GM21381 (cell line): ENCODE measurements around the gene VARS1.

ENCODE experiments used
- ATAC-seq: cut with Tn5 transposase; IDR thresholded peaks from one replicate; pipeline ENCODE4 v1.9.1; 2021; ENCODE audit warnings: mild to moderate bottlenecking, moderate library complexity; ENCODE audit not compliant: unreplicated experiment

Gene VARS1

DNA sequence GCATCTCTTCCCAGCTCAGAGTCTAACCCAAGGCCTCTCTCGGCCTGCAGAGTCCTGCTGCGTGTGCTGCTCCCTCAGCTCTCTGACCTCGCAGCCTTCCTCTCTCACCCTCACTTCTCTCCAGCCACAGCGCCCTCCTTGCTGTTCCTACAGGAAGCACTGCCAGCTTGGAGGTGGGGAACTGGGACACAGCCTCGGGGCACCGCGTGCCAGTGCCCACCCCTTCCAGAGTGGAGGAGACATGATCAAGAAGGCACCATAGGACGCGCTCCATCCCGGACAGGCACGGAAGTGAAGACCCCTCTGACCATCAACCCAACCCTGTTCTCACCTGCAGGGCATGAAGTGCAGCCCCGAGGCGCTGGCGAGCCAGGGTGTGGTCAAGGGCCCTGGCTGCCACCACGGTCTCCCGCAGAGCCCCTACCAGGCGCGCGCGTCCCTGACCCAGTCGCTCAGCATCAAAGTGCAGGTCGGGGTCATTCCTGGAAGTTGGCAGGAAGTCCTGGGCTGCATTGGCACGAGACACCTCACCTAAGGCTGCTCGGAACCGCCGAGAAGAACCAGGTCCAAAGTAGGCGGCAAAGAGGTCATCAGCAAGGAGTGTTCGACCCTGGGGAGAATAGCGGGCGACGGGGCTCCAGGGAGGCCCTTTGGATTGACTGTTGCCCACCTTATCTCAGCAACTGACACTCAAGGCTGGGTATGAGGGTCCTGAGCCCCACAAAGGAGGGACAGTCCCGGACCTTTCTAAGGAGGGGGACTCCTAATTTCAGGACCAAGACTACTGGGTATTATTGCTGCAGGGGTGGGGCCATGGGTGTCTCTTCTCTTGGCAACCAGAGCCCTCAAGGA, 19.7 kb downstream of the VARS1 start:
- no peak for ATAC-seq

DNA sequence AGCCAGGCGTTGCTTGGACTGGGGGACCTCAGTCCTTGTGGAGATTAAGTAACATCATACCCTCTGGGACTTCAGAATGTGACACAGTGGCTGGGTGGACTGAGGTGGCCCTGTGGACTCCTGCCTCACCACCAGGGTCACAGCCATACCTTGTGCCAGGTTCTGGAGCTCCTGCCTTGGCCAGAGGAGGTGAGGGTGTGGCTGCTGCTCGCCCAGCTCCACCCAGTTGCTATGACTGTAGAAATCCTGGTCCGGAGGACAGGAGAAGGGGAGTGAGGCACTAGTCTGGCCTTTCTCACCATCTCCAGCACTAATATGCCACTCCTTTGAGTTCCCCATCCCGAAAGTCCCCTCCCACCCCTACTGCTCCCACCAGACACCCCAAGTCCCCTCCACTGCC, 20.4 kb downstream of the VARS1 start:
- ATAC-seq: no peak

GRCh38 chr6:31771992-31772358, 23.6 kb downstream of the VARS1 start:
- no peak for ATAC-seq

DNA sequence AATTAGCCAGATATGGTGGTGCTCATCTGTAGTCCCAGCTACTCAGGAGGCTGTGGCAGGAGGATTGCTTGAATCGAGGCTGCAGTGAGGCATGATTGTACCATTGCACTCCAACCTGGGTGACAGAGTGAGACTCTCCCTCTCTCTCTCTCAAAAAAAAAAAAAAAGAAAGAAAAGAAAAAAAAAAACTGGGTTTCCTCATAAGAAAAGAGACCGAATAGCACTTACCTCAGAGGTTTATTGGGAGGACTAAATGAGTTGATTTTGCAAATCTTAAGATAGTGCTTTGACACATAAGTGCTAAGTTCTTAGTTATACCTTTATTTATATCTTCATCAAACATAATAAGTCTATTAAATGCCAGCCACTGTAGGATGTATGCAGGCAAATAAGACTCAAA, 24.7 kb downstream of the VARS1 start:
- no peak for ATAC-seq

DNA sequence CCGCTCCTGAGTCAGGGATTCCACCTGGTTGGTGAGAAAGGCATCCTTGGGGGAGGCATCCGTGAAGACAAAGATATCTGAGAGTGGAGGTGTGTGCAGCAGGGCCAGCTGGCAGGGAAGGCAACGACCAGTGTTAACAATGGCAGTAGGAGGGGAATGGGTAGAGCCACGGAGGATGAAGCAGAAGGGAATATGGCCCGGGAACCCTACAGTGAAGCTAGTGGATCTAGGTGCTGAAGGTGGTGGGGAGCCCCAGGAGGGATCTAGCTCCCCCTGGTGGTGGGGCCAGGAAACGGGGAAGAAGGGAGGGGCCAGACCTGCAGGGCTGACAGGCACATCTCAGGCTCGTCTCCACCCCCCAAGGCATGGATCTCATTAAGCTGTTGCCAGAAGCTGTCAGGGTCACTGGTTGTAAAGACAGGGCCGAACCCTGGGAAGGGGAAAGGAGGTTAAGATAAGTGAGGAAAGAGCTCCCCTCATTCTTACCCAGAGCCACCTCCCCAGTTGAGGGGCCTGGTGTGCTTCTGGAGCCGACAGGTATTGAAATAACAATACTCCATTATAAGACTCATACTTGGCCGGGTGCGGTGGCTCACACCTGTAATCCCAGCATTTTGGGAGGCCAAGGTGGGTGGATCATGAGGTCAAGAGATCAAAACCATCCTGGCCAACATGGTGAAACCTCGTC, 25.7 kb downstream of the VARS1 start:
- ATAC-seq: no peak

DNA sequence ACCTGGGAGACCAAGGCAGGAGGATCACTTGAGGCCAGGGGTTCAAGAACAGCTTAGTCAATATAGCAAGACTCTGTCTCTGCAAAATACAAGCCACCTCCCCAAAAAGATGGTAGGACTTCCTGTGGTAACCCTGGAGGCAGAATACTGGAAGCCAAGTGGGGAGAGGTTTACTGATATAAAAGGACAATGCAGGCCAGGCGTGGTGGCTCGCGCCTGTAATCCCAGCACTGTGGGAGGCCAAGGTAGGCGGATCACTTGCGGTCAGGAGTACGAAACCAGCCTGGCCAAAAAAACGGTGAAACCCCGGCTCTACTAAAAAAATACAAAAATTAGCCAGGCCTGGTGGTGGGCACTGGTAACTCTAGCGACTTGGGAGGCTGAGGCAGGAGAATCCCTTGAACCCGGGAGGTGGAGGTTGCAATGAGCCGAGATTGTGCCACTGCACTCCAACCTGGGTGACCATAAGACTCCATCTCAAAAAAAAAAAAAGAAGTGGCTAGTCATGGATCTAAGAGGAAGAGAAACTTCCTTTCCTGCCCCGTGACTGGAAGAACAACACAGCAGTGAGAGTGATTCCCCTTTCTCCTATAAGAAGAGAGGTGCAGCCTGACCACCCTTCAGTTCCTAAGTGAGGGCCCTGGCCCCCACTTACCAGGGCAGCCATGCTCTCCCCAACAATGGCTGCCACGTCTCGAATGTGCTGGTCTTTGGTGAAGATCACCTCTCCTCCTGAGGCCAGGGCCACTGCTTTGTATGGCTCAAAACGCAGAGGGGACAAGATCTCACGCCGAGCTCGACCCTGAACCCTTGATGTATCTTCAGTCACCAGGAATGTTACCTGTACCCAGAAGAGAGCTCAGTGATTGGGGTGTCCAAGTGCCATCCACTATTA, 26.9 kb downstream of the VARS1 start:
- ATAC-seq: no peak

DNA sequence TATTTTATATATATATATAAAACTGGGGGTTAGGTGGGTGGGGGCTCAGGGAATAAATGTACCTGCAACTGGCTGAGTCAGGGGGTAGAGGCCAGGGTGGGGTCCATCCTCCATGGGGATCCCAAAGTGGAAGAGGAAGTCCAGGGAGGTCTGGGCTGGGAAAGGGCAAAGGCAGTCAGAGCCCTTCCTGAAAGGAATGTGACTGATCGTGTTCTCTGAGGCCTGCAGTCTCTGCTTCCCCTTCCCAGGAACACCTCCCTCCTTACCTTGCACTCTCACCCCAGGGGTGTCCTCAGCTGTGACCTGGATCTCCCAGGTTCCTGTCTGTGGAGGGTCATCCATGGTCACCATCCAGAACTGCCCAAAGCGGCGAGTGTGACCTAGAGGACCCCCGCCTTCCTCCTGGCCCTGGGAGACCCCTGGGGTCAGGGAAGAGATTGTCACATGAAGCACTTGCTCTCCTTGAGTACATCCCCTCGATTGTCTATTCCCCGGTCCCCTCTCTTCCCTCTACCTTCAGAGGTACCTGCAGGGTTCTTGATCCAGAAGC, 28.4 kb downstream of the VARS1 start:
- no peak for ATAC-seq

DNA sequence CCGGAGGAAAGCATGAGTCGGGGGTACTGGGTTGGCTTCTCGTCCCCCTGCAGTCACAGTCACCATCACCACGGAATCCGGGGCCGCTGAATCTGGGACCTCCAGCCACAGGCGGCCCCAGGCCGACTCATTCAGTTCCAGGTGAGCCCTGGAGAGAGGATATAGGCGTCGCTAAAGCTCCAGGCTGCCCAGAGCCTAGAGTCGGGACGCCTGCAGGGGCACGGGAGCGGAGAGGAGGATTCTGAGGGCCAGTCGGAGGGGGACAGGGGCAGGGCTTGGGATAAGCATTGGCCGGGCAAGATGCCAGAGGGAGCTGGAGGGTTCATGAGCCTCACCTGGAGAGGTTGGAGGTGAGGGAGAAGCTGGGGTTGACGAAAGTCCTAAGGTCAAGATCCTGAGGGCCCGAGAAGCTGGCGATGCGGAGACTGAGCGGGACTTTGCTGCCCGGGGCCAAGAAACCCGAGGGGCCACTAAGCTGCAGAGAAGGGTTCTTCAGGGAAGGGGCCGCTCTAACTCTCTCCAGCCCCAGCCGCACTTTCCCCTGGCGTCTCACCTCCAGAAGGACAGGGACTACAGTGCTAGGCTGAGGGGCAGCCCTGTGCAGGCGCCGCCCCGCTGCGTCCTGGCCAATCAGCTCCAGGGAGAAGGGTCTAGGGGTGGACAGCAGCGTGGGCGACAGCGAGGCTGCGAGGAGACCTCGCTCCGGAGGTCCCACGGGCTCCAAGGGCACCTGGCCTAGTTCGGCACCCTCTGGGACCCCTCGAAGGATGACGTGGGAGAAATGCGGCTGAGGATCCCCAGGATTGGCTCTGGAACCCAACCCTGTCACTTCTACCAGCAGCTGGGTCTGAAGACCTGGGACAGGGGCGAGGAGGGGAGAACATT, 29.4 kb downstream of the VARS1 start:
- no peak for ATAC-seq

DNA sequence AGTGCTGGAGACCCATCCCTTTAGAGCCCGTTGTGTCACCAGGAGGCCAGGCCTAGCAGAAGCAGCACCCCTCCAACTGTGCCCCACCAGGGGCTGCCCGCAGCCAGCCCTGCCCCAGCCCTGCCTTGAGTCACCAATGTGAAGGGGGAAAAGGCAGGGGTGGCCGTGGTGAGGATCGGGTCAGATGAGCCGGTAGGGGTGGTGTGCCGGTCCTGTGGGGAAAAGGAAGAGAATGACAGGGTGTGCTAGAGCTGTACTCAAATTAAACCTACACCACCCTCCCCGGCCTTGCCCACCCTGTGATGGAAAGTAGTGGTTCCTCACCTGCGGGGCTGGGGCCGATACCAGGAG, 30.0 kb downstream of the VARS1 start:
- no peak for ATAC-seq

DNA sequence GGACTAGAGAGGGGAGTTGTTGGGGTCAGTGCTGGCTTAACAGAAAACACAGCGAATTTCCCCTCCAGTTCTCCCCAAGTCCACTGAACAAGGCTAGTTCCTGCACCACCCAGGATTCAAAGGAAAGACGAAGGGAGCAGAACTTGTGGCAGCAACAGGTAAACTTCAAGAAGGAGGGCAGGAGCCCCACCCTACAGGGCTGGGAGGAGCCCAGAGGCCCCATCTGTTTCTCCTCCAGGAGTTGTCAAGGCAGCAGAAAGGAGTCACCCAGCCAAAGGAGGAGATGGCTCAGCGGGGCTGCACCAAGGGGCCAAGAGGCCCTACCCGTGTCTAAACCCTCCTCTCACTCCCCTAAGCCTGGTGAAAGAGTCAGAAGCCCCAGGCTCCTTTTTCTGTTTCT, 31.4 kb downstream of the VARS1 start:
- no peak for ATAC-seq

- ATAC-seq: no peak
Measured at GRCh38 chr6:31763619-31763940, 32.0 kb downstream of the VARS1 start.

GRCh38 chr6:31762878-31763618, 32.5 kb downstream of the VARS1 start:
- ATAC-seq: no peak

DNA sequence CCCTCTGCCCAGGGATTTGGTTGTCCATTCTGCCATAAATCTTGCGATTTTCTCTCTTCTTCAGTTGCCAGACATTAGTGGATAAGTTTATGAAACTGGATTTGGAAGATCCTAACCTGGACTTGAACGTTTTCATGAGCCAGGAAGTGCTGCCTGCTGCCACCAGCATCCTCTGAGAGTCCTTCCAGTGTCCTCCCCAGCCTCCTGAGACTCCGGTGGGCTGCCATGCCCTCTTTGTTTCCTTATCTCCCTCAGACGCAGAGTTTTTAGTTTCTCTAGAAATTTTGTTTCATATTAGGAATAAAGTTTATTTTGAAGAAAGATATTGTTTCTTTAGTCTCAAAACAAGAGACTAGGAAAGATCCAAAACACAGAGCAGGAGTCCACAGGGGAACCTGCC, 33.2 kb downstream of the VARS1 start, which contains the start of gene SAPCD1:
TSS of gene SAPCD1 (plus strand) at position 301 of the 400 bp plus-strand sequence. CDS start 399 bp downstream, outside the sequence.
- no peak for ATAC-seq

DNA sequence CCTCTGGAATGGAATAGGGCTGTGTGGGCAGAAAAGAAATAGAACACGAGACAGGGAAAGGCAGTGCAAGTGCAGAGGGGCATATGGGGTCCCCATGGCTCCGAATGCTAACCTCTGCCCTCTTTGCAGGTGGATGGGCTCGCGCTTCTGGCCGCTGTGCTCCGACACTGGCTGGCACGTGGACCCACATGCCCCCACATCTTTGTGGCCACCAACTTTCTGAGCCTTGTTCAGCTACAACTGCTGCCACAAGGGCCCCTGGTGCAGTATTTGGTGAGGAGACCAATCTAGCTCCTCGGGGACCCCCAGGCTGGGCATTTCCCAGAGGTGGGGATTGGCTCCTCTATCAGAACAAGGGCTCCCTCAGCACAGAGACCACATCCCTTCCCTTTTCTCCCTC, 34.2 kb downstream of the VARS1 start:
- ATAC-seq: no peak

- no peak for ATAC-seq
Measured at GRCh38 chr6:31760790-31761189, 34.8 kb downstream of the VARS1 start.

DNA sequence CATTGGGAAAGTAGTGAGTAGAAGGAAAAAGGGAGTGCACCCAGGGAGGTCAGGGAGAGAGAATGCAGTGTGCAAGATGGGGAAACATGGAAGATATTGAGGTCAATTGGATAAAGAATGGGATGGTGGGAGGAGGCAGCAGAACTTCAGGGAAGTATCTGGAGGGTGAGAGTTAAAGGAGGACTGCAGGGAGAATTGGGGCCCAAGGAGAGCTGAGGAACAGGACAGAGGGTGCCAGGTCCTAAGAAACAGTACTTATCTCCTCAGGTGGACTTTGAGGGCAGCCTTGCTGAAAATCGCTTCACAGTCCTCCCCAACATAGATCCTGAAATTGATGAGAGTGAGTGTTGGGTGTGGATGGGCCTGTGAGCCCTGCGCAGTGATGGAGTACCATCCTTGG, 37.3 kb downstream of the VARS1 start:
- ATAC-seq: no peak

- no peak for ATAC-seq
Measured at GRCh38 chr6:31752739-31753319, 42.7 kb downstream of the VARS1 start.

GRCh38 chr6:31750411-31751022, 45.0 kb downstream of the VARS1 start:
- ATAC-seq: no peak
